ENCODE measurements around the gene P2RY14. TPM values are rescaled to one million over a fixed set of nuclear protein-coding genes. Genes with fewer than 3 reads are reported as not detected.

Gene P2RY14
- polyA plus RNA-seq, 1 donor (not counting 4 experiments of a cell fraction or from before 2014, with no cell fraction given) = not detected

DNA sequence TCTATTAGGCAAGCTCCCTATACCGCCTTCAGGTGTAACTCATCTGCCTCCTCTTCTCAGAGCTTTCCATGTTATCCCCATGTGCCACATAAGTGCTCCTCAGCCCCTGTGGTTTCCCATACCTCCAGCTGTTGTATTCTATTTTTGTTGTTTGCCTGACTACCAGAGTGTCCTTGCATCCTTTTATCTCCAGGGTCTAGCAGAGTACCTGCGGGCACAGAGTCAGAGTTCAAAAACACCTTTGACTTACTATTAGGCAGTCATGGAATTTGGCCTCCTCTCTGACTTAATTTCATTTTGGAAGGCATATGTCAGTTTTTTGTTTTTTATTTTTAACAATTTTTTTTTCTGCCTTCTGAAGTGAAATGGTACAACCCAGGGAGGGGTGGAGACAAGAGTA lies 31.2 kb upstream of the P2RY14 start:
- peaks cover 80% of the 10 kb centered on the region for H3K79me2 ChIP-seq (ENCODE audit: control insufficient read depth, insufficient read depth, low read length)
- DNase-seq (ENCODE audit: low read depth, low spot score) = no peak
- H2AFZ ChIP-seq (ENCODE audit: control insufficient read depth, low read length) = no peak overlapping the region
- H3K9me1 ChIP-seq (ENCODE audit: control insufficient read depth, extremely low read depth, insufficient read depth, low read length) = no peaks in the 10 kb centered on the region
- peaks cover 3% of the 10 kb centered on the region for H4K20me1 ChIP-seq (ENCODE audit: control insufficient read depth, extremely low read depth, insufficient read depth, low read length)
- FAIRE-seq = no peak
- peaks cover 72% of the 10 kb centered on the region for H3K4me1 ChIP-seq (ENCODE audit: control insufficient read depth, extremely low read depth, insufficient read depth, low read length)
- dilution Hi-C loops (cut with MboI; ENCODE audit: extremely low pct_ligation_motif_present, low sequenced_read_pairs) = no loop called here
- H3K9me3 ChIP-seq (ENCODE audit: control insufficient read depth, low read depth, low read length) = no peaks in the 10 kb centered on the region
- no peaks in the 10 kb centered on the region for H3K27me3 ChIP-seq (ENCODE audit: control insufficient read depth, extremely low read depth, insufficient read depth, low read length)
- H3K36me3 ChIP-seq (ENCODE audit: control insufficient read depth in 2 of 2, extremely low read depth in 1 of 2, insufficient read depth in 2 of 2, low read length in 2 of 2) = peaks cover 4 to 19% of the 10 kb centered on the region in 2 experiments
- H3K27ac ChIP-seq (ENCODE audit: control insufficient read depth, insufficient read depth, low read length) = peak overlapping the region; percentile 19
- no peak overlapping the region for H3K4me3 ChIP-seq (ENCODE audit: control insufficient read depth in 2 of 3, extremely low read depth in 1 of 3, insufficient read depth in 2 of 3, low read depth in 1 of 3, low read length in 3 of 3)
- TF ChIP-seq CTCF (optimal IDR thresholded peaks at IDR 0.05 in 1 of 3, IDR thresholded peaks at IDR 0.05 in 1 of 3, conservative IDR thresholded peaks at IDR 0.05 in 1 of 3; ENCODE audit: extremely low read depth in 1 of 3, insufficient read depth in 2 of 3, low read length in 3 of 3) (no peak), EZH2 (IDR thresholded peaks at IDR 0.05; ENCODE audit: low read length) (no peak)
- H3K4me2 ChIP-seq (ENCODE audit: control insufficient read depth, extremely low read depth, insufficient read depth, low read depth, low read length) = peak overlapping the region; percentile 15
- no peak overlapping the region for H3K9ac ChIP-seq (ENCODE audit: control insufficient read depth, extremely low read depth, insufficient read depth, low read length)

- Histone ChIP-seq H3K4me3 (ENCODE audit: control insufficient read depth in 2 of 3, extremely low read depth in 1 of 3, insufficient read depth in 2 of 3, low read depth in 1 of 3, low read length in 3 of 3) (peak overlapping the region in 1 of 3 experiments; percentile 10), H3K4me1 (ENCODE audit: control insufficient read depth, extremely low read depth, insufficient read depth, low read length) (peaks cover 78% of the 10 kb centered on the region), H3K9me1 (ENCODE audit: control insufficient read depth, extremely low read depth, insufficient read depth, low read length) (no peaks in the 10 kb centered on the region), H3K4me2 (ENCODE audit: control insufficient read depth, extremely low read depth, insufficient read depth, low read depth, low read length) (peak overlapping the region; percentile 93), H3K36me3 (ENCODE audit: control insufficient read depth in 2 of 2, extremely low read depth in 1 of 2, insufficient read depth in 2 of 2, low read length in 2 of 2) (peaks cover 8 to 16% of the 10 kb centered on the region in 2 experiments), H3K27ac (ENCODE audit: control insufficient read depth, insufficient read depth, low read length) (peak overlapping the region; percentile 98), H2AFZ (ENCODE audit: control insufficient read depth, low read length) (no peak overlapping the region), H3K9me3 (ENCODE audit: control insufficient read depth, low read depth, low read length) (no peaks in the 10 kb centered on the region), H3K79me2 (ENCODE audit: control insufficient read depth, insufficient read depth, low read length) (peaks cover 80% of the 10 kb centered on the region), H4K20me1 (ENCODE audit: control insufficient read depth, extremely low read depth, insufficient read depth, low read length) (peaks cover under 1% of the 10 kb centered on the region), H3K27me3 (ENCODE audit: control insufficient read depth, extremely low read depth, insufficient read depth, low read length) (no peaks in the 10 kb centered on the region), H3K9ac (ENCODE audit: control insufficient read depth, extremely low read depth, insufficient read depth, low read length) (peak overlapping the region; percentile 59)
- no peak for DNase-seq (ENCODE audit: low read depth, low spot score)
- FAIRE-seq = peak; percentile 32
- no peak for TF ChIP-seq EZH2 (IDR thresholded peaks at IDR 0.05; ENCODE audit: low read length)
- TF ChIP-seq CTCF (optimal IDR thresholded peaks at IDR 0.05 in 1 of 3, IDR thresholded peaks at IDR 0.05 in 1 of 3, conservative IDR thresholded peaks at IDR 0.05 in 1 of 3; ENCODE audit: extremely low read depth in 1 of 3, insufficient read depth in 2 of 3, low read length in 3 of 3) = no peak
- dilution Hi-C loops (cut with MboI; ENCODE audit: extremely low pct_ligation_motif_present, low sequenced_read_pairs) = no loop called here
Measured at GRCh38 chr3:151307583-151308488, 29.5 kb upstream of the P2RY14 start.
